ENCODE data around the gene AHDC1. TPM values are rescaled to one million over a fixed set of nuclear protein-coding genes. Genes with fewer than 3 reads are reported as not detected.

AHDC1 gene
- total and polyA plus RNA-seq, 2 of the 13 experiments (the other 11 are each of a cell fraction or from before 2014, with no cell fraction given): 1.0 to 2.7 TPM

DNA sequence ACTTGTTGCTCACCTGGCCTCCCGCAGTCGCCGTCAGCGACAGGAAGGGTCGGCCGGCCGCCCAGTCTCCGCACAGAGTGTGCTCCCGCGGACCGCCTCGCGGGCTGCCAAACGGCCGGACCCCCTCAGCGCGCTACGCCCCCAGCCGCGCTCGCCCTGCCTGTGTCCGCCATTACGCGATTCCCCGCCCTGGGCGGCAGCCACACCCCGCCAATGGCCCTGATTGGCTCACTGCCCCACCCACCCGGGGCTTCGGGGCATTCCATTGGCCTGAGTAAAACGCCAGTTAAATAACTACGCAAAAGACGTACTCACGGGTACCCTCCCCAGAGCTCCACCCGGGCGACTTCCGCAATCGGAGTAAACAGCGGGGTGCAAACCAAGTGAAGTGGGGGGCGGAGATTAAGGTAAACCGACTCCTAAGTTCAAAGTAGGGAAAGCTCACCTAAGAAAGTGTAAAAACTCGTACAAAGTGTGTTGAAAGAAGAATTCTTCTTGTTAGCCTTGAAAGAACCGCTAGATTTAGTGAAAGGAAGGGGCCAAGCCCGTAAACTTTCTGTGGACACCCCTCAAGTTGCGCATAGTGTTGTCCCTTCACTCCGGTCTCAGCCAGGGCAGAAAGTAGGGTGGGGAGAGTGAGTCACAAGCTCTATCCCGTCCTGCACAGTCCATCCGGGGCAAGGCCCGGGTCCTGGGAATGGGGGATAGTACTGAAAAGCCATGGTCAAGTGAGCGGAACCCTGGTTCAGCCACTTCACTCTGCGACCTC lies 113.8 kb downstream of the AHDC1 start, which contains the start of gene WASF2 (continued):
- TF ChIP-seq, protein P1, sequence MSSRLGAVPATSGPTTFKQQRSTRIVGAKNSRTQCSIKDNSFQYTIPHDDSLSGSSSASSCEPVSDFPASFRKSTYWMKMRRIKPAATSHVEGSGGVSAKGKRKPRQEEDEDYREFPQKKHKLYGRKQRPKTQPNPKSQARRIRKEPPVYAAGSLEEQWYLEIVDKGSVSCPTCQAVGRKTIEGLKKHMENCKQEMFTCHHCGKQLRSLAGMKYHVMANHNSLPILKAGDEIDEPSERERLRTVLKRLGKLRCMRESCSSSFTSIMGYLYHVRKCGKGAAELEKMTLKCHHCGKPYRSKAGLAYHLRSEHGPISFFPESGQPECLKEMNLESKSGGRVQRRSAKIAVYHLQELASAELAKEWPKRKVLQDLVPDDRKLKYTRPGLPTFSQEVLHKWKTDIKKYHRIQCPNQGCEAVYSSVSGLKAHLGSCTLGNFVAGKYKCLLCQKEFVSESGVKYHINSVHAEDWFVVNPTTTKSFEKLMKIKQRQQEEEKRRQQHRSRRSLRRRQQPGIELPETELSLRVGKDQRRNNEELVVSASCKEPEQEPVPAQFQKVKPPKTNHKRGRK (CRISPR knock-in tag; IDR thresholded peaks at IDR 0.05): no peak
- TF ChIP-seq ZSCAN12 (CRISPR knock-in tag; IDR thresholded peaks at IDR 0.05): no peak
- no peak; the same call in 1 of the 2 replicates for TF ChIP-seq CBX5 (CRISPR knock-in tag; IDR thresholded peaks at IDR 0.05; ENCODE audit: borderline replicate concordance)
- TF ChIP-seq ZNF234 (CRISPR knock-in tag; conservative IDR thresholded peaks at IDR 0.05): no peak
- TF ChIP-seq, protein P2, sequence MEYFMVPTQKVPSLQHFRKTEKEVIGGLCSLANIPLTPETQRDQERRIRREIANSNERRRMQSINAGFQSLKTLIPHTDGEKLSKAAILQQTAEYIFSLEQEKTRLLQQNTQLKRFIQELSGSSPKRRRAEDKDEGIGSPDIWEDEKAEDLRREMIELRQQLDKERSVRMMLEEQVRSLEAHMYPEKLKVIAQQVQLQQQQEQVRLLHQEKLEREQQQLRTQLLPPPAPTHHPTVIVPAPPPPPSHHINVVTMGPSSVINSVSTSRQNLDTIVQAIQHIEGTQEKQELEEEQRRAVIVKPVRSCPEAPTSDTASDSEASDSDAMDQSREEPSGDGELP (IDR thresholded peaks at IDR 0.05; ENCODE audit: borderline replicate concordance, low read depth): peak; percentile 42; the same call in 1 of the 2 replicates
- TF ChIP-seq MEIS1 (CRISPR knock-in tag; IDR thresholded peaks at IDR 0.05; ENCODE audit: borderline replicate concordance): no peak
- TF ChIP-seq HCFC1 (IDR thresholded peaks at IDR 0.05; ENCODE audit: low read depth, low read length): 0 out of 2 replicates have a peak, but pooled peaks have one; percentile 8
- TF ChIP-seq ZNF180 (CRISPR knock-in tag; IDR thresholded peaks at IDR 0.05; ENCODE audit: borderline replicate concordance, low read depth): no peak
- TF ChIP-seq, protein P3, sequence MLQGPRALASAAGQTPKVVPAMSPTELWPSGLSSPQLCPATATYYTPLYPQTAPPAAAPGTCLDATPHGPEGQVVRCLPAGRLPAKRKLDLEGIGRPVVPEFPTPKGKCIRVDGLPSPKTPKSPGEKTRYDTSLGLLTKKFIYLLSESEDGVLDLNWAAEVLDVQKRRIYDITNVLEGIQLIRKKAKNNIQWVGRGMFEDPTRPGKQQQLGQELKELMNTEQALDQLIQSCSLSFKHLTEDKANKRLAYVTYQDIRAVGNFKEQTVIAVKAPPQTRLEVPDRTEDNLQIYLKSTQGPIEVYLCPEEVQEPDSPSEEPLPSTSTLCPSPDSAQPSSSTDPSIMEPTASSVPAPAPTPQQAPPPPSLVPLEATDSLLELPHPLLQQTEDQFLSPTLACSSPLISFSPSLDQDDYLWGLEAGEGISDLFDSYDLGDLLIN (CRISPR knock-in tag; IDR thresholded peaks at IDR 0.05; ENCODE audit: borderline replicate concordance): peak; percentile 33; the same call in 1 of the 2 replicates
- no peak for TF ChIP-seq RARG (CRISPR knock-in tag; IDR thresholded peaks at IDR 0.05; ENCODE audit: low read depth)
- TF ChIP-seq, protein P4, sequence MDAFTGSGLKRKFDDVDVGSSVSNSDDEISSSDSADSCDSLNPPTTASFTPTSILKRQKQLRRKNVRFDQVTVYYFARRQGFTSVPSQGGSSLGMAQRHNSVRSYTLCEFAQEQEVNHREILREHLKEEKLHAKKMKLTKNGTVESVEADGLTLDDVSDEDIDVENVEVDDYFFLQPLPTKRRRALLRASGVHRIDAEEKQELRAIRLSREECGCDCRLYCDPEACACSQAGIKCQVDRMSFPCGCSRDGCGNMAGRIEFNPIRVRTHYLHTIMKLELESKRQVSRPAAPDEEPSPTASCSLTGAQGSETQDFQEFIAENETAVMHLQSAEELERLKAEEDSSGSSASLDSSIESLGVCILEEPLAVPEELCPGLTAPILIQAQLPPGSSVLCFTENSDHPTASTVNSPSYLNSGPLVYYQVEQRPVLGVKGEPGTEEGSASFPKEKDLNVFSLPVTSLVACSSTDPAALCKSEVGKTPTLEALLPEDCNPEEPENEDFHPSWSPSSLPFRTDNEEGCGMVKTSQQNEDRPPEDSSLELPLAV (CRISPR knock-in tag; conservative IDR thresholded peaks at IDR 0.05; ENCODE audit: low read depth): no peak
- 0 out of 2 replicates have a peak, but pooled peaks have one; percentile 30 for TF ChIP-seq FOXO1 (CRISPR knock-in tag; IDR thresholded peaks at IDR 0.05)
- TF ChIP-seq SIX1 (CRISPR knock-in tag; IDR thresholded peaks at IDR 0.05; ENCODE audit: borderline replicate concordance): no peak
- no peak for TF ChIP-seq HNRNPL (IDR thresholded peaks at IDR 0.05; ENCODE audit: low read depth, low read length)
- no peak for TF ChIP-seq ZNF460 (CRISPR knock-in tag; IDR thresholded peaks at IDR 0.05; ENCODE audit: borderline replicate concordance)
- TF ChIP-seq ZNF768 (CRISPR knock-in tag; IDR thresholded peaks at IDR 0.05): peak; percentile 56; the same call in 1 of the 2 replicates
- TF ChIP-seq, protein P5, sequence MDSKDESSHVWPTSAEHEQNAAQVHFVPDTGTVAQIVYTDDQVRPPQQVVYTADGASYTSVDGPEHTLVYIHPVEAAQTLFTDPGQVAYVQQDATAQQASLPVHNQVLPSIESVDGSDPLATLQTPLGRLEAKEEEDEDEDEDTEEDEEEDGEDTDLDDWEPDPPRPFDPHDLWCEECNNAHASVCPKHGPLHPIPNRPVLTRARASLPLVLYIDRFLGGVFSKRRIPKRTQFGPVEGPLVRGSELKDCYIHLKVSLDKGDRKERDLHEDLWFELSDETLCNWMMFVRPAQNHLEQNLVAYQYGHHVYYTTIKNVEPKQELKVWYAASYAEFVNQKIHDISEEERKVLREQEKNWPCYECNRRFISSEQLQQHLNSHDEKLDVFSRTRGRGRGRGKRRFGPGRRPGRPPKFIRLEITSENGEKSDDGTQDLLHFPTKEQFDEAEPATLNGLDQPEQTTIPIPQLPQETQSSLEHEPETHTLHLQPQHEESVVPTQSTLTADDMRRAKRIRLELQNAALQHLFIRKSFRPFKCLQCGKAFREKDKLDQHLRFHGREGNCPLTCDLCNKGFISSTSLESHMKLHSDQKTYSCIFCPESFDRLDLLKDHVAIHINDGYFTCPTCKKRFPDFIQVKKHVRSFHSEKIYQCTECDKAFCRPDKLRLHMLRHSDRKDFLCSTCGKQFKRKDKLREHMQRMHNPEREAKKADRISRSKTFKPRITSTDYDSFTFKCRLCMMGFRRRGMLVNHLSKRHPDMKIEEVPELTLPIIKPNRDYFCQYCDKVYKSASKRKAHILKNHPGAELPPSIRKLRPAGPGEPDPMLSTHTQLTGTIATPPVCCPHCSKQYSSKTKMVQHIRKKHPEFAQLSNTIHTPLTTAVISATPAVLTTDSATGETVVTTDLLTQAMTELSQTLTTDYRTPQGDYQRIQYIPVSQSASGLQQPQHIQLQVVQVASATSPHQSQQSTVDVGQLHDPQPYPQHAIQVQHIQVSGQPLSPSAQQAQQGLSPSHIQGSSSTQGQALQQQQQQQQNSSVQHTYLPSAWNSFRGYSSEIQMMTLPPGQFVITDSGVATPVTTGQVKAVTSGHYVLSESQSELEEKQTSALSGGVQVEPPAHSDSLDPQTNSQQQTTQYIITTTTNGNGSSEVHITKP (CRISPR knock-in tag; IDR thresholded peaks at IDR 0.05; ENCODE audit: low read depth): peak; percentile 100
- TF ChIP-seq ZSCAN25 (CRISPR knock-in tag; IDR thresholded peaks at IDR 0.05): no peak

Data from HepG2 (cell line).